ENCODE data around the gene MIEF2.

MIEF2 gene

DNA sequence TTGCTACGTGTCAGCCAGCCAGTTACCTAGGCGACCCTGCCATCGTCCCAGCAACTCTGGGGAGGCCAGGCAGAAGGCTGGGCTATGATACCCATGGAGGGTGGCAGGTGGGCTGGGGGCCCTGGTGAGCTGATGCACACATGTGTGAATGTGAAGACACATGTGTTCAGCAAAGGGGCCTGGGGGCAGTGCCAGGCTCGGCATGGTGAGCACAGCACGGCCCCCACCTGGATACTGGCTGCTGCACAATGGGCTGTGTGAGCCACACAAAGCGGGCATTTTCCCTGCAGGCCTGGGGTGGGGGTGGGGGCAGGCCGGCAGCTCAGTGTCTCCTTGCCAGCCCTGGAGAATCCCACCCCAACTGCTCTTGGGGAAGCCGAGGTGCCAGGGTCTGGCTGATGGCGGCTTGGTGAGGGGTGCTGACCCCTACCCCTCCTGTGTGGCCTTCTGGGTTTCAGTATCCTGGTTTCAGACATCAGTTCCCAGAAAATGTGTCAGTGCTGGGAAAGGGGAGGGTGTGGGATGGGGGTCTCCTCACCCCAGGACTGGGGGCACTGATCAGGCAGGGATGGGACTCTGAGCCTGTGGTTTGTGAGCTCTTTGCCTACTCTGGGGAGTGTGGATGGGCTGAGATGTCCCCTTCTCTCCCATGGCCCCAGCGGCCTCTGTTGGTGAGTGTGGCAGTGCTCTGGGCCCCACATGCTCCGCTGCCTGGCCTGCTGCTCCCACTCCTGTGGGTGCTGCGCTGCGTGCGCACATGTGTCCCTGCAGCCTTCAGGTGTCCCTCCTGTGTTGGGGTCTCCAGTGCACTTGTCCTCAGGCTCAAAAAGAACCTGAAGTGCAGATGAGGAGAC is 29.9 kb upstream of the MIEF2 start:
- no peak for DNase-seq (ENCODE audit: extremely low read depth, low read depth)
- TF ChIP-seq, protein P1, sequence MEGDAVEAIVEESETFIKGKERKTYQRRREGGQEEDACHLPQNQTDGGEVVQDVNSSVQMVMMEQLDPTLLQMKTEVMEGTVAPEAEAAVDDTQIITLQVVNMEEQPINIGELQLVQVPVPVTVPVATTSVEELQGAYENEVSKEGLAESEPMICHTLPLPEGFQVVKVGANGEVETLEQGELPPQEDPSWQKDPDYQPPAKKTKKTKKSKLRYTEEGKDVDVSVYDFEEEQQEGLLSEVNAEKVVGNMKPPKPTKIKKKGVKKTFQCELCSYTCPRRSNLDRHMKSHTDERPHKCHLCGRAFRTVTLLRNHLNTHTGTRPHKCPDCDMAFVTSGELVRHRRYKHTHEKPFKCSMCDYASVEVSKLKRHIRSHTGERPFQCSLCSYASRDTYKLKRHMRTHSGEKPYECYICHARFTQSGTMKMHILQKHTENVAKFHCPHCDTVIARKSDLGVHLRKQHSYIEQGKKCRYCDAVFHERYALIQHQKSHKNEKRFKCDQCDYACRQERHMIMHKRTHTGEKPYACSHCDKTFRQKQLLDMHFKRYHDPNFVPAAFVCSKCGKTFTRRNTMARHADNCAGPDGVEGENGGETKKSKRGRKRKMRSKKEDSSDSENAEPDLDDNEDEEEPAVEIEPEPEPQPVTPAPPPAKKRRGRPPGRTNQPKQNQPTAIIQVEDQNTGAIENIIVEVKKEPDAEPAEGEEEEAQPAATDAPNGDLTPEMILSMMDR (IDR thresholded peaks at IDR 0.05; ENCODE audit: low read depth, low read length), result no peak

- TF ChIP-seq, protein P1 (IDR thresholded peaks at IDR 0.05; ENCODE audit: low read depth, low read length), result no peak
- DNase-seq (ENCODE audit: extremely low read depth, low read depth), result no peak
These were observed 29.3 kb upstream of the MIEF2 start for GRCh38 chr17:18231164-18231563.

GRCh38 chr17:18233803-18234518 is 26.5 kb upstream of the MIEF2 start:
- TF ChIP-seq, protein P1 (IDR thresholded peaks at IDR 0.05; ENCODE audit: low read depth, low read length), result no peak
- DNase-seq (ENCODE audit: extremely low read depth, low read depth), result no peak

DNA sequence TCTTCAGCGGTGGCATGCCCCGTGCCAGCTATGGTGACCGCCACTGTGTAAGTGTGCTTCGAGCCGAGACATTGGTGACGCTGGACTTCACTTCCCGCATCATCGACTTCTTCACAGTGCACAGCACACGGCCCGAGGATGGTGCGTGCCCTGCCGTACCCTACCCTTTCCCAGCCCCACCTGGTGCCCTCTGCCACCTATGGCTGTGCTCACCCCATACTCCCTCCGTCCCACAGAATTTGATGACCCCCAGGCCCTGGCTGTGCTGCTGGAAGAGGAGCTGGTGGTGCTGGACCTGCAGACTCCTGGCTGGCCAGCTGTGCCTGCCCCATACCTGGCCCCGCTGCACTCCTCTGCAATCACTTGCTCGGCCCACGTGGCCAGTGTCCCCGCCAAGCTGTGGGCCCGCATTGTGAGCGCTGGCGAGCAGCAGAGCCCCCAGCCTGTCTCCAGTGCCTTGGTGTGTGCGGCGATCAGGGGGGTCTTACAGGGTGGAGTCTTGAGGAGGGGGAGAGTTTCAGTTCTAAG is 25.5 kb upstream of the MIEF2 start:
- DNase-seq (ENCODE audit: extremely low read depth, low read depth), result no peak
- TF ChIP-seq, protein P1 (IDR thresholded peaks at IDR 0.05; ENCODE audit: low read depth, low read length), result no peak

DNA sequence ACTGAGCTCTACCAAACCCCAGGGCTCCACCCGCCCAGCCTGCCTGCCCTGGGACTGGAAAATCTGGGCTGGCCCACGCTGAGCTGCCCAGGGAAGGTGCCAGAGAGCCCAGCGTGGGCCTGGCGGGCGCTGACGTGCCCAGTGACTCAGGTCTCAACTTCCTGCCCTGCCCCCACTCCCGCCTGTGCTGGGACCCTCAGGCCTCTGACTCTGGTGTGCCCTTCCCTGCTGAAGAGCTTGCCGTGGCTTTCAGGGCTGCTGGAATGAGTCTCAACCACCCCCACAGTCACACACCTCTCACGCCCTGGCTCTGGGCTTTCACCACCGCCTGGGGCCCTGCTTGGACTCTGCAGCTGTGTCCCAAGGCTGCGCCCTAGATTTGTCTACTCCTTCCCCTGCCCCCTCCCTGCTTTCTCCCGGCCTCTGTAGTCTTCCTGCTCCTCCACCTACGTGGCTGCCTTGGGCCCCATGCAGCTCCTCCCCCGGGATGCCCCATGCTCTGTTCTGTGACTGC is 24.7 kb upstream of the MIEF2 start:
- TF ChIP-seq, protein P1 (IDR thresholded peaks at IDR 0.05; ENCODE audit: low read depth, low read length), result no peak
- no peak for DNase-seq (ENCODE audit: extremely low read depth, low read depth)

DNA sequence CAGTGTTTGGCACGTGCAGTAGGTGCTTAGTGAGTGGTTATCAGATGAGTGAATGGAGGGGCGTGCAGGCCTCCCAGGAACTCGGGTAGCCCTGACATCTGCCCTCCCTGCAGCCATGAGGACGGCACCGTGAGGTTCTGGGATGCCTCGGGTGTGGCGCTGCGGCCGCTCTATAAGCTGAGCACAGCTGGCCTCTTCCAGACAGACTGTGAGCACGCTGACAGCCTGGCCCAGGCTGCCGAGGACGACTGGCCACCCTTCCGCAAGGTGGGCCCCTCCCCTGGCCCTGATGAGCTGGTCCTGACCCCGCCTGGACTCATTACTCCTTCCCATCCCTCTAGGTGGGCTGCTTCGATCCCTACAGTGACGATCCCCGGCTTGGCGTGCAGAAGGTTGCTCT is 24.0 kb upstream of the MIEF2 start:
- TF ChIP-seq, protein P1 (IDR thresholded peaks at IDR 0.05; ENCODE audit: low read depth, low read length), result no peak
- no peak for DNase-seq (ENCODE audit: extremely low read depth, low read depth)

DNA sequence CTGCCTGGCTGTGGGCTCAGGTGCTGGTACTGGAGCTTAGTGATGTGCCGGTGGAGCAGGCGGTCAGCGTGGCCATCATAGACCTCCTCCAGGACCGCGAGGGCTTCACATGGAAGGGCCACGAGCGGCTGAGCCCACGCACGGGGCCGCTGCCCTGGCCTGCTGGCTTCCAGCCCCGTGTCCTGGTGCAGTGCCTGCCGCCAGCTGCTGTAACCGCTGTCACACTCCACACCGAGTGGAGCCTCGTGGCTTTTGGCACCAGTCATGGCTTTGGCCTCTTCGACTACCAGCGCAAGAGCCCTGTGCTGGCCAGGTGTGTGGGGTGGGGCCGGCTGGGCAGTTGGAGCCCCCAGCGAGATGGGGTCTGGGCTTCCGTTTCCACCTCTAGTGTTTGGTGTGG is 23.0 kb upstream of the MIEF2 start:
- TF ChIP-seq, protein P1 (IDR thresholded peaks at IDR 0.05; ENCODE audit: low read depth, low read length), result no peak
- no peak for DNase-seq (ENCODE audit: extremely low read depth, low read depth)
